ENCODE data around the gene GPR151. TPM values are rescaled to one million over a fixed set of nuclear protein-coding genes. Genes with fewer than 3 reads are reported as not detected.

Gene GPR151
- total and polyA plus RNA-seq, 2 of the 4 experiments (the other 2 are of a cell fraction): not detected

Small RNAs within 50 kb of the gene (microRNA-seq; reads per million reads assigned to microRNA genes)
- not detected for gene RF02271 (ENCODE audit: insufficient read depth, insufficient read length)

Small RNAs within 50 kb of the gene (small RNA-seq; reads per million reads assigned to genes)
- 0 reads per million in 5 experiments for gene RF02271

Other genes starting within 250 kb of the GPR151 start
- not detected in 2 replicates for gene POU4F3, start 177.4 kb downstream of the GPR151 start, total RNA-seq (2012; rRNA removed)
- gene POU4F3, start 177.4 kb downstream of the GPR151 start, polyA plus RNA-seq (2012; rRNA removed): 0.02 and 0.06 TPM in 2 replicates
- 21.9 and 32.2 TPM in 2 replicates for gene TCERG1, start 68.9 kb downstream of the GPR151 start, total RNA-seq (2012; rRNA removed)
- gene TCERG1, start 68.9 kb downstream of the GPR151 start, polyA plus RNA-seq (2012; rRNA removed): 44.7 and 49.0 TPM in 2 replicates